SH-SY5Y (cell line): Measurements from ENCODE around the gene KCNAB1.

Experiments used
- GATA2 ChIP-seq: IDR thresholded peaks from 2 replicates; pipeline ENCODE4 v1.6.1; 2011; ENCODE audit warnings: mild to moderate bottlenecking, low read depth, low read length
- GATA3 ChIP-seq: IDR thresholded peaks from 2 replicates; pipeline ENCODE4 v1.6.1; 2011; ENCODE audit warnings: low read depth, mild to moderate bottlenecking, low read length, moderate library complexity

GRCh38 chr3:156406393-156406792 is 286.0 kb downstream of the KCNAB1 start:
- TF ChIP-seq GATA2 (no peak), GATA3 (no peak)
